Tibial artery (tissue), 4 donors: ENCODE results near the gene TRMT1.
"Not testable (repeated sequence)": the region's sequence is repeated elsewhere in the genome, so short reads cannot be mapped to it uniquely, and the experiment has no call there.

Experiments used
- DNase-seq, 2 donors: peaks; one replicate each; pipeline ENCODE4 v3.0.0-alpha.2; 2019
- H3K27ac ChIP-seq, 2 donors: fragments of 200-600 bp; sonication (generic) in 1 of 2; 1 replicate in 1 of 2; 2 replicates in 1 of 2; pipeline ENCODE4 v1.5.1; 2018 to 2019; ENCODE audit warnings: mild to moderate bottlenecking in 1 of 2
- H3K27me3 ChIP-seq, 2 donors: fragments of 200-600 bp; sonication (generic) in 1 of 2; one replicate each; pipeline versions ENCODE4 v1.5.1 to v1.6.0; 2016 to 2019
- H3K36me3 ChIP-seq, 3 donors: fragments of 200-600 bp; sonication (generic) in 2 of 3; one replicate each; pipeline ENCODE4 v1.5.1; 2016 to 2019; ENCODE audit warnings: mild to moderate bottlenecking in 2 of 3
- H3K4me1 ChIP-seq, 4 donors: fragments of 200-600 bp; sonication (generic) in 2 of 4; 1 replicate in 3 of 4; 2 replicates in 1 of 4; pipeline ENCODE4 v1.5.1; 2016 to 2019
- H3K4me3 ChIP-seq, 2 donors: fragments of 200-600 bp; sonication (generic) in 1 of 2; 1 replicate in 1 of 2; 2 replicates in 1 of 2; pipeline ENCODE4 v1.5.1; 2018 to 2019; ENCODE audit warnings: mild to moderate bottlenecking in 2 of 2
- H3K9me3 ChIP-seq, 3 donors: fragments of 200-600 bp; sonication (generic) in 1 of 3; one replicate each; pipeline ENCODE4 v1.5.1; 2016 to 2019
- CTCF ChIP-seq, 2 experiments: fragments of 200-600 bp in 1 of 2; fragments of 450-650 bp in 1 of 2; IDR thresholded peaks; one replicate each; pipeline ENCODE4 v1.5.1; 2017 to 2019; ENCODE audit warnings: antibody characterized with exemption in 2 of 2, mild to moderate bottlenecking in 1 of 2, moderate library complexity in 1 of 2
- intact Hi-C: fragments of 100-400 bp; cut with DNase I; formaldehyde crosslinking; loops from one replicate; pipeline ENCODE4 v1.15.0; 2023; ENCODE audit warnings: low total_unique reads

The TRMT1 gene

GRCh38 chr19:13116282-13117175 lies at the start of gene TRMT1:
TRMT1 (minus strand) TSS chr19:13116740; CDS start chr19:13116399, 341 bp downstream.
- TF ChIP-seq CTCF (IDR thresholded peaks at IDR 0.05) = no peak
- H3K36me3 ChIP-seq = peaks cover 0 to 36% (median 20%) of the 10 kb centered on the region in 3 donors
- intact Hi-C loops = no loop called here

GRCh38 chr19:13166151-13166550 lies 49.6 kb upstream of the TRMT1 start:
- H3K4me3 ChIP-seq, H3K36me3 ChIP-seq, intact Hi-C loops, H3K27me3 ChIP-seq, H3K9me3 ChIP-seq, DNase-seq: not testable (repeated sequence)
- Histone ChIP-seq H3K4me1 (peaks cover 10 to 65% (median 56%) of the 10 kb centered on the region in 4 donors), H3K27ac (peak overlapping the region; percentile 86 to 89)

More at GRCh38 chr19:13116282-13117175, at the start of gene TRMT1:
- Histone ChIP-seq H3K4me3 (peak within 1 kb of the TSS; percentile 70 to 98), H3K9me3 (no peaks in the 10 kb centered on the region), H3K4me1 (peaks cover 0 to 42% (median 31%) of the 10 kb centered on the region in 4 donors), H3K27ac (peak within 1 kb of the TSS; percentile 61 to 70), H3K27me3 (no peaks in the 10 kb centered on the region)
- DNase-seq = peak; percentile 94

- no peak overlapping the region for H3K4me3 ChIP-seq
- H3K4me1 ChIP-seq = peaks cover 10 to 61% (median 55%) of the 10 kb centered on the region in 4 donors
These were observed 48.8 kb upstream of the TRMT1 start for GRCh38 chr19:13165162-13165997.

GRCh38 chr19:13164343-13165161 lies 48.0 kb upstream of the TRMT1 start:
- Histone ChIP-seq H3K27me3 (no peaks in the 10 kb centered on the region), H3K4me1 (peaks cover 10 to 61% (median 51%) of the 10 kb centered on the region in 4 donors), H3K4me3 (peak overlapping the region; percentile 43 to 53), H3K36me3 (no peaks in the 10 kb centered on the region), H3K9me3 (no peaks in the 10 kb centered on the region), H3K27ac (peak overlapping the region; percentile 85 to 86)
- intact Hi-C loops = no loop called here
- DNase-seq = peak in 1 of 2 donors; percentile 72
- TF ChIP-seq CTCF (IDR thresholded peaks at IDR 0.05) = no peak

More at GRCh38 chr19:13165162-13165997, 48.8 kb upstream of the TRMT1 start:
- intact Hi-C loops = no loop called here
- no peaks in the 10 kb centered on the region for H3K36me3 ChIP-seq
- H3K27me3 ChIP-seq = no peaks in the 10 kb centered on the region
- TF ChIP-seq CTCF (IDR thresholded peaks at IDR 0.05) = no peak
- H3K27ac ChIP-seq = peak overlapping the region; percentile 85 to 86
- H3K9me3 ChIP-seq = no peaks in the 10 kb centered on the region
- DNase-seq = no peak

- intact Hi-C loops = loop anchor here (1.0 kb wide), 1 partner anchor 11 kb away; no protein-coding TSS in a partner anchor
- DNase-seq = peak; percentile 68 to 92
- Histone ChIP-seq H3K4me3 (peak overlapping the region; percentile 43 to 53), H3K27me3 (no peaks in the 10 kb centered on the region), H3K9me3 (no peaks in the 10 kb centered on the region), H3K27ac (peak overlapping the region; percentile 85 to 86), H3K4me1 (peaks cover 10 to 58% (median 50%) of the 10 kb centered on the region in 4 donors), H3K36me3 (no peaks in the 10 kb centered on the region)
- no peak for TF ChIP-seq CTCF (IDR thresholded peaks at IDR 0.05)
These were observed 47.2 kb upstream of the TRMT1 start for GRCh38 chr19:13163609-13164342.
